GM19240 (cell line): ENCODE results near the gene PODNL1.

Experiments
- DNase-seq: peaks from one replicate; pipeline ENCODE4 v3.0.0; 2011; ENCODE audit warnings: low spot score; ENCODE audit not compliant: insufficient read length

PODNL1 gene

DNA sequence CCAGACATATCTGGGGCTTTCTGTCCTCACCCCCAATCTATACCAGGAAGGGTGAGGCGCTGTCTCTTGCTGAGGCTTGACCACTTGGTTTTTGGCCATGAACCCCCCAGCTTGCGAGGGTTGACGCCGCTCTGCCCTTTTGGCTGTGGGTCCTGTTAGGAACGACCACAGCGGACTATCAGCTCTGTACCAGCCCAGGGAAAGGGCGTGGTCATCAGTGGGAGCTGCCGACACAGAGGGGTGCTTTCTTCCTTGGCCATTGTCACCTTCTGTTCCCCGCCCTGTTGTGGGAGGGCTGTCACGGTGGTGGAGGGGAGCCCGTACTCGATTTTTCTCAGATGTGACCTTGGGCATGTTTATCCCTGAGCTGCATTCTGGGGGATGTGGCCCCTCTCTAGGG is 19.8 kb upstream of the PODNL1 start:
- DNase-seq = no peak

- DNase-seq = no peak
Measured at GRCh38 chr19:13957051-13957450, 18.8 kb upstream of the PODNL1 start.

- DNase-seq = no peak
Measured at GRCh38 chr19:13956365-13956744, 18.1 kb upstream of the PODNL1 start.

GRCh38 chr19:13955662-13956364 is 17.6 kb upstream of the PODNL1 start:
- DNase-seq = no peak

DNA sequence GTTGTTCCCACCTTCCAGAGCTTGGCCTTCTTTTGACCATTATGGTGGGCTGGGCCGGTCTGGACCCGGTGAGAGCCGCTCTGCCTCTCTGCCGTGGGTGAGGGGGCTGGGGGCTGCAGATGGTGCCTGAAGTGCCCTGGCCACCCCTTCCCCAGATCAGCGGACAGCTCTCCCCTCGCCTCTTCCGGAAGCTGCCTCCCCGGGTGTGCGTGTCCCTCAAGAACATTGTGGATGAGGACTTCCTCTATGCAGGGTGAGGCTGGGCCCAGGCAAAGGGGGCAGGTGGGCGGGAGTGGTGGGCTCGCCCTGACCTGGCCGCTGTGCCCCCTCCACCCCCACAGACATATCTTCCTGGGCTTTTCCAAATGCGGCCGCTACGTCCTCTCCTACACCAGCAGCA is 16.0 kb upstream of the PODNL1 start:
- no peak for DNase-seq

DNA sequence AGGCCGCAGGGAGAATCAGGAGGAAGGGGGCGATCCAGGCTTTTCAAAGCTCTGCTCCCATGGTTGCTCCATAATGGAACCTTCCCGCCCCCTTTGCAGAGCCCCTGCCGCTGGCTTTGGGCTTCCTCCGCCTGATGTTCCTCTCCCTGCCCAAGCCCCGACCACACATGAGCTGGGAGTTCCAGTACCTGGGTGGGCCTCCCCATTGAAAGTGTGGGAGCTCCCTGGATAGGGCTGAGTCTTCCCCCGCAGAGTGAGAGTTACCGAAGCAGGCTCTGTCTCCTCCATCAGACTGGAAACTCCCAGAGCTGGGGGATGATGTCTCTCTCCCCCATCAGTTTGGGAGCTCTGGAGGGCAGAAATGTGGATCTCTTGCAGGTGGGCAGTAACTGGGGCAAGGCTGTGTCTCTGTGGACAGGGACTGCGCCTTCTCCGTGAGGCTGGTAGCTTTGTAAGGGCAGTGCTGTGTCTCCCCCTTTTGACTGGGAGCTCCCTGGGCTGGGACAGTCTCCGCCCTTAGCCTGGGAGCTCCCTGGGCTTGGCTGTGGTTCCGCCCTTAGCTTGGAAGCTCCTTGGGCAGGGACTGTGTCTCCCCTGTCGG is 14.8 kb upstream of the PODNL1 start:
- peak; percentile 29 for DNase-seq

DNA sequence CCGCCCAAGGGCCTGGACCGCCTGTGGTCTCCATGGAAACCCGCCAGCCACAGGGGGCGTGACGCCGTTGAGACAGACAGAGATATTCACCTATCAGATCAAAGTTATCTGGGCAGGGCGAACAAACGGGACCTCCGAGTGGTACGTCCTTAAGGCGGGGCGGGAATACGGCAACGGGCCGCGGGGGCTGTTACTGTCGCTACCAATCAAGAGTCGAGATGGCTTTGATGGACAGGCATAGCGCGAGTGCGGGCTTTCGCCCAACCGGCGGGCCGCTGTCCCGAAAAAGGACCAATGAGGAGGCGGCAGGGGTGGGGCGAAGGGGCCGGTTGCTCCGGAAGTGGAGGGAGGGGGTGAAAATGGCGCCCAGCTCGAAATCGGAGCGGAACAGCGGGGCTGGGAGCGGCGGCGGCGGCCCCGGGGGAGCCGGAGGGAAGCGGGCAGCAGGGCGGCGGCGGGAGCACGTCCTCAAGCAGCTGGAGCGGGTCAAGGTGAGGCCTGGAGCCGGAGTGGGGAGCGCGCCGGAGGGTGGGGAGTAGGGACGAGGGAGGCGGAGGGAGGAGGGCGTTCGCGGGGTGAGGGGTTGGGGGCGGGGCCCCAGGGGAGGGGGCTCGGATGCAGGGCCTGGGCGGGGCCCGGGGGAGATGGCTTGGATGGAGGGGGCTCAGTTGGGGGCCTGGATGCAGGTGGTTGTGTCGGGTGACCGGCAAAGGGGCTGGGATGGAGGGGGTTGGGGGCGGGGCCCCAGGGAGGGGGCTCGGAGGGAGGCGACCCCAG is 14.1 kb upstream of the PODNL1 start, which contains the start of gene DCAF15:
DCAF15 (plus strand) TSS at position 356 of the 777 bp plus-strand sequence; CDS start at position 360, 4 bp downstream.
- DNase-seq = peak; percentile 100

GRCh38 chr19:13951799-13952153 is 13.6 kb upstream of the PODNL1 start:
- DNase-seq = no peak

DNA sequence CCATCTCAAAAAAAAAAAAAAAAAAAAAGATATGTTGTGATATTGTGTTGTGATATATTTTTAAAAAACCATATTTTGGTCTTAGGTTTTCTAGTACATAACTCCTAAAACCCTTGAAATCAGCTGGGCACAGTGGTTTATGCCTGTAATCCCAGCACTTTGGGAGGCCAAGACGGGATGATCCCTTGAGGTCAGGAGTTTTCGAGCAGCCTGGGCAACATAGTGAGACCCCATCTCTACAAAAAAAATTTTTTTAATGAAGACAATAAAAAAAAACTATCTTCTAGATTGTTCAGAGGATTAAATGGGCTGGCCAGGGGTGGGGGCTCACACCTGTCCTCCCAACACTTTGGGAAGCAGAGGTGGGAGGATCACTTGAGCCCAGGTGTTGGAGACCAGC is 12.8 kb upstream of the PODNL1 start:
- DNase-seq = no peak

DNA sequence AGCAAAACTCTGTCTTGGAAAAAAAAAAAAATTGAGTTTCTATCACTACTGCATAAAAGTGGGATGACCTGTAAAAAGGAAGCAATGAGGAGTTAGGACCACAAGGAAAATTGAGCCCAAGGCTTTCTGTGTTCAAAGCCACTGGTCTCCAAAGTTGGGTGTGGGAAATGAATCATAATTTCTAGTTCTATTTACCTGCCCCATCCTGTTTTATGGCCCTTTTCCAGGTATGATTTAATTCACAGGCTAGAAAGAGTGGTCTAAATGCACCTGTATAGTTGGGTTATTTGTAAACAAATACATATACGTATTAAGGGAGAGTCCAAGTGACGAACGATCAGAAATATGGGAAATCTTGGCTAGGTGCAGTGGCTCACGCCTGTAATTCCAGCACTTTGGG is 8.2 kb upstream of the PODNL1 start:
- DNase-seq = no peak

DNA sequence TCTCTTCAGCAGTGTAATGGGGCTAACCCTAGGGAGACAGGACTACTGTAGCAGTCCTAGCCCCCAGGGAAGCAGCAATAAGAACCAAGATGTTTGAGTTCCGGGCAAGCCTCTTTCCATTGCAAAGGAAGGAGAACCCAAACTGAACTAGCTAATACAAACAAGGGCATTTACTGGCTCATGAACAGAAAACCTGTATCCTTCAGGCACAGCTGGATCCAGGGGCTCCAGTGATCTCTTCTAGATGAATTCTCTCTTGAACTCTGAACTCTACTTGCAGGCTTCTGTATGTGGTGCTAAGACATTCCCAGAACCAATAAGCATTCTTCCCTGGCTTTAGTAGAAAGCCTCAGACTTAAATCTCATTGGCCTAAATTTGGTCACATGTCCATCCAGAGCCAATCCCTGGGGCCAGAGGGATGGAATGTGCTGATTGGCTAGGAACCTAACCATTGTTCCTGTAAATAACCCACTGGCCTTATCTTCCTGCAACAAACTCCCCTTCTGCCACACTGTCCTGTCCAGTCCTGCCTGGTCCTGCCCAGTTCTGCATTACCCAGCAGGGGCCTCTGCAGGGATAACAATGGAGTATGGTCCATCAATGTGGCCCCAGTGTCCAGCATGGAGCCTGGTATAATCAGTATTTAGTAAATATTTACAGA is 3.9 kb upstream of the PODNL1 start:
- no peak for DNase-seq

- no peak for DNase-seq
Measured at GRCh38 chr19:13937479-13938300, 527 bp downstream of the PODNL1 start.

DNA sequence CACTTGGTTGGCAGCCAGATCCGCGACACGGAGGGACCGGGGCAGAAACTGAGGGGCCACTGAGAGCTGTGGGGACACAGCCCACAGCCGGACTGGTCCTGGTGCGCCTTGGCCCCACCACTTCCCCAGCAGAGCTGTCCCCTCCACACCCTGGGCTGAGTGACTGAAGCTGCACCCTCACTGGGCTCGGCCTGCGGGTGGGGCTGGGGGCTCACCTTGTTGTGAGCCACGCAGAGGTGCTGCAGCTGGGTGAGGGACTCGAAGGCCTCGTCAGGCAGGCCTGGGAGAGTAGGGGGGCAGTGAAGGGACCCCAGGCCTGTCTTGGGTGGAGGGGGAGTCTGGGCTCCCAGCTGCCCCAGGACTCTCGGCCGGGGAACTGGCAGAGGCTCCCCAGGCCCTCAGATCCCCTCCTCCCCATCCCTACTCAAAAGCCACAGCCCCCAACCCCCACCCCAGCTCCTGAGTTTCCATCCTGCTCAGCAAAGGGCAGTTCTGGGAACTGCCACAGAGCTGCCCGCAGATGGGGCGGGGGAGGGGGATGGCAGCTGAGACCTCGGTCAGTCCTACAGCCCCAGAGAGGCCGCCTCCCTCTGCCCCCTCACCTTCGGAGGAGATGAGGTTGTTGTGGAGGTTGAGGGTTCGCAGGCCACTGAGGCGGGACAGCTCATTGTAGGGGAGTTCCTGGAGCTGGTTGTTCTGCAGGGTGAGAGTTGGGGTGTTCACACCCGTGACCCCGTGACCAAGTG is 2.3 kb downstream of the PODNL1 start:
- DNase-seq = no peak

DNA sequence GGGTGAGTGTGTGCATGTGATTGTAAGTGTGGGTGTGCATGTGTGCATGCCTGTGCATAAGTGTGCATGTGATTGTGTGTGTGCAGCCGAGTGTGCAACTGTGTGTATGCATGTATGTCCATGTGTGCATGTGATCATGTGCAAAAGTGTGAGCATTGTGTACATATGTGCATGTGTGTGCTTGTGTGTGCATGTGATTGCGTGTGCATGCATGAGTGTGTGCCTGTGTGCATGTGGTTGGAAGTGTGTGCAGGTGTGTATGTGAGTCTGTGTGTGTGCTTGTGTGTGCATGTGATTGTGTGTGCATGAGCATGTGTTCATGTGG is 3.5 kb downstream of the PODNL1 start:
- no peak for DNase-seq

DNA sequence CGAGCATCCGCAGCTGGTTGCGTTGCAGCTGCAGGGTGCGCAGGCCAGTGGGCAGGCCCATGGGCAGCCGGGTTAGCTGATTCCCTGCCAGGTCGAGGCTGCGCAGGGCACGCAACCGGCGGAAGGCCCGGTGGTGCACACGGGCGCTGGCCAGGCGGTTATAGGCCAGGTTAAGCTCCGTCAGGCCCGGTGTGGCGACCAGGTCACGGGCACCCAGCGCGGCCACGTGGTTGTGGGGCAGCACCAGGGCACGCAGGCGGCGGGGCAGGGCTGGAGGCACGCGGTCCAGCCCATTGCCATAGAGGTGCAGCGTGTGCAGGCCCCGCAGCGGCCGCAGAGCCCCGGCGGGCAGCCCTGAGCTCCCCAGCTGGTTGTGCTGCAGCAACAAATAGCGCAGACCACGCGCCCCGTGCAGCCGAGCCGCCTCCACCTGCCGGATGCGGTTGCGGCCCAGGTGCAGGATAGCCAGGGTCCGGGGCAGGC is 5.3 kb downstream of the PODNL1 start:
- no peak for DNase-seq

GRCh38 chr19:13932149-13932637 is 6.0 kb downstream of the PODNL1 start:
- no peak for DNase-seq

GRCh38 chr19:13931391-13932148 is 6.6 kb downstream of the PODNL1 start:
- no peak for DNase-seq

GRCh38 chr19:13930402-13930801 is 7.8 kb downstream of the PODNL1 start:
- DNase-seq = no peak

- no peak for DNase-seq
Measured at GRCh38 chr19:13929956-13930355, 8.3 kb downstream of the PODNL1 start.

- no peak for DNase-seq
Measured at GRCh38 chr19:13929340-13929739, 8.9 kb downstream of the PODNL1 start.
